ENCODE measurements around the gene RSL1D1.
"Not testable (repeated sequence)": the region's sequence is repeated elsewhere in the genome, so short reads cannot be mapped to it uniquely, and the experiment has no call there.

Gene RSL1D1

DNA sequence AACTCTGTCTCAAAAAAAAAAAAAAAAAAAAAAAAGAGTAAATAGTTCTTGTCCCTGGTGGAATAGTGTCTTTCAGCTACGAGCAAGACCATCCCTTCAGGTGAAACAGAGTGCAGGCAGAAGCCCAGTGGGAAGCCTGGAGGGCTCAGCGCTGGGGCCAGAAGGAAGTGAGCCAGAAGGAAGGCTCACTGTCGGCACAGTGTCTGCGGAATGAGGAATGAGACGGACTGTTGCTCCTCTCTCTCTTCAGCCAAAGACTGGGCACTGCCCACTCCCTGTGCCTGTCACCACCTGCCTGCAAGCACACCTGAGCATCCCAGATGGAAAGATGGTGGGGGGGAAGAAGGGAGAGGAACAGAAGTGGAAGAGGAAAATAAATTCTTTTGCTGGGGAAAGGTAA lies 7.5 kb downstream of the RSL1D1 start:
- no peak for DNase-seq (ENCODE audit: low read depth)

DNA sequence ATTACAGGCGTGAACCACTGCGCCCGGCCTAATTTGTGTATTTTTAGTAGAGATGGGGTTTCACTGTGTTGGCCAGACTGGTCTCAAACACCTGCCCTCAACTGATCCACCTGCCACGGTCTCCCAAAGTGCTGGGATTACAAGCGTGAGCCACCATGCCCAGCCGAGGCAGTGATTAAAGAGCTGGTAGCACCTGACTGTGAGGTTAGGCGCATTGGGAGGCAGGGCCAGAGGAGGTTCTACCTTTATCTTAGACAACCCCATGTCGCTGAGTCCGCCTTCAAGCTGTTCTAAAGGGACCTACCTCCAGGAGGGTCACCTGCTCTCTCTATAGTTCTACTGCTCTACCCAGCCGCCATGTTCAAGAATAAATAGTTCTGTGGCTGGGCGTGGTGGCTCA lies 8.1 kb downstream of the RSL1D1 start:
- DNase-seq (ENCODE audit: low read depth), result no peak

DNA sequence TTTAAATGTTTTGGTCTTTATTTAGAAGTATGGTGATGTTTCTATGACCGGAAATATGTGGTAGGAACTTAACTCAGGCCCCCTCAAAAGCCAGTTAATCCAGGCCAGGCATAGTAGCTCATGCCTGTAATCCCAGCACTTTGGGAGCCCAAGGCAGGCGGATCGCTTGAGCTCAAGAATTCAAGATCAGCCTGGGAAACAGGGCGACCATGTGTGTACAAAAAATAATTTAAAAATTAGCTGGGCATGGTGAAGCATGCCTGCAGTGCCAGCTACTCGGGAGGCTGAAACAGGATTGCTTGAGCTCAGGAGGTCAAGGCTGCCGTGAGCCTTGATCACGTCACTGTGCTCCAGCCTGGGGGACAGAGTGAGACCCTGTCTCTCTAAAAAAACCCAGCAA lies 10.3 kb downstream of the RSL1D1 start:
- no peak for DNase-seq (ENCODE audit: low read depth)

DNA sequence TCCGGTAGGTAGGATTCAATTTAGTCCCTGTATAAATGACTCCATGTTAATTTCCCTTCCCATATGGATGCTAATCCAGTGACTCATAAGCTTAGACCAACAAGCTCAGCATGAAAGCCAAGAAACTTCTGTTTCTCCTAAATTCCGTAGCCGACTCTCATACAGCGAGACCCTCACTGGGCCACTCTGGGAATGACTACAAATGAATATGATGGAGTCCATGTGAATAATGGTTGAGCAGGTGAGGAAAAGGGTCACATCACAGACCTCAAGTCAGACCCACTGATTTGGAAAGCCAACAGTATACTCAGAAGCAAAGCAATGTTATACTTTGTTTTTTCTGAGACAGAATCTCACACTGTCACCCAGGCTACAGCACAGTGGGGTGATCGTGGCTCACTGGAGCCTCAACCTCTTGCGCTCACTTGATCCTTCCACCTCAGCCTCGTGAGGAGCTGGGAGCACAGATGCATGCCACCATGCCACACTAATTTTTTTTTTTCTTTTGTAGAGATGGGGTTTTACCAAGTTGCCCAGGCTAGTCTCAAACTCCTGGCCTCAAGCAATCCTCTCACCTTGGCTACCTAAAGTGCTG lies 14.6 kb downstream of the RSL1D1 start:
- no peak for DNase-seq (ENCODE audit: low read depth)

DNA sequence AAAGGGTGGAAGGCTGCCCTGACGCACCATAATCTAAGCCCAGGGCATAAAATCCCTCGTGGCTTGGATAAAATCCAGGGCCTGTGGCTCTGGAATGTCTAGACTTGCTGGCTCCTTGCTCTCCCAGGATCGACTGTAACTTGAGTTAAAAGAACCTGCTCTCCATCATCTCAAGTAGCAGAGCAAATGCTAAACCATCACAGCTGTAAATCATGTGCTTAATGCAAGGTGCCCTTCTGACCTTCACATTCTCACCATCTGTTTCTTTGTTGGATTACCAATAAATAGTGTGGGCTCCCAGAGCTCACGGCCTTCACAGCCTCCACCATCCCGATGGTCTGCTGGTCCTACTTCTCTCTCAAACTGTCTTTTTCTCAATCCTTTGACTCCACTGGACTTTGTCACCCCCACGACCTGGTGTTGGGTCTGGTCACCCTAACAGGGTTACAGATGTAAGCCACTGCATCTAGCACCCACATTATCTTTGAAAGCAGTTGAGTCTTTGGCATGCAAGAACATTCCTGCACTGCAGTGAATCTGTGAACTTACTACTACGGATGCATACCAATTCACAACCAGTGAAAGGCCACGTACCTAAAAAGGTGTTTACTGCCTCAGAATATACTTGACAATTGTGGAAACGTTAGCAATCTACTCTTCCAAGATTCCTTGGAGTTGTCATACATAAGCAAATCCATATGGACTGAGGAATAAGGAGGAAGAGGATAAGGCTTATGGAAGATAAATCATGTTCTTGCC lies 15.3 kb downstream of the RSL1D1 start:
- no peak for DNase-seq (ENCODE audit: low read depth)

DNA sequence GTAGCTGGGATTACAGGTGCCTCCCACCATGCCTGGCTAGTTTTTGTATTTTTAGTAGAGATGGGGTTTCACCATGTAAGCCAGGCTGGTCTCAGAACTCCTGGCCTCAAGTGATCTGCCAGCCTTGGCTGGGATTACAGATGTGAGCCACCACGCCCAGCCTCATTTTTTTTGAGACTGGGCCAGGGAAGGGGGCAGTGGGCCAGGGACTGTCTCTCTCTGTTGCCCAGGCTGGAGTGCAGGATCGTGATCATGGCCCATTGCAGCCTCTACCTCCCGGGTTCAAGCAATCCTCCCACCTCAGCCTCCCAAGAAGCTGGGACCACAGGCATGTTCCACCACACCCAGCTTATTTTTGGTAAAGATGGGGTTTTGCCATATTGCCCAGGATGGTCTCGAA lies 16.0 kb downstream of the RSL1D1 start:
- DNase-seq (ENCODE audit: low read depth), result no peak

DNA sequence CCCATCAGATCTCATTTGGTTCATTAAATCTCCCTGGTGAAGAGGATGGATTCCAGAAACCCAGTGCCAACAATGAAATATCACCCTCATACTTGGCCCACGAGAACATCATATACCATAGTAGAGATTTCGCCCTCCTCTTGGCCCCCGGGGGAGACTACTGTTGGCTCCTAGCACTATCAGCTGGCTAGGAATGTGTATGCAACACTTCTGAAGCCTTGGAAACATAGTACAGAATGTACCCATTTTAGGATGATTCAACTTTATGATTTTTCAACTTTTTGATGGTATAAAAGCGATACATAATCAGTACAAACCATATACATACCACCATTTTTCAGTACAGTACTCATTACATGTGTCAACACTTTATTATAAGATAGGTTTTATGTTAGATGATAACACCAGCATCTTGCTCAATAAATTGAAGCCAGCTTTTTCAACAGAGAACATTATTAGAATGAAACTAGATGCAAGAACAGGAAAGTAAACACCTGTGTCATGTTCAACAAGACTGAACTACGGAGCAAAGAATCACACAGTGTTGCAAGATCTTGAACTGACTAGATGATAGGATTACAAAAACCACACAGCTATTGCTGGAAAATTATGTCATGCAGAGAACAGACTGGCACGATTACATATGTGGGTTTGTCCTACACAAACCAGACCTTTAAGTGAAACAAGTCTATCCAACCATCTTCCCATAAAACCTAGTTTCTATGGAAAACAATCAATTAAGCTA lies 17.2 kb downstream of the RSL1D1 start:
- DNase-seq (ENCODE audit: low read depth), result no peak

DNA sequence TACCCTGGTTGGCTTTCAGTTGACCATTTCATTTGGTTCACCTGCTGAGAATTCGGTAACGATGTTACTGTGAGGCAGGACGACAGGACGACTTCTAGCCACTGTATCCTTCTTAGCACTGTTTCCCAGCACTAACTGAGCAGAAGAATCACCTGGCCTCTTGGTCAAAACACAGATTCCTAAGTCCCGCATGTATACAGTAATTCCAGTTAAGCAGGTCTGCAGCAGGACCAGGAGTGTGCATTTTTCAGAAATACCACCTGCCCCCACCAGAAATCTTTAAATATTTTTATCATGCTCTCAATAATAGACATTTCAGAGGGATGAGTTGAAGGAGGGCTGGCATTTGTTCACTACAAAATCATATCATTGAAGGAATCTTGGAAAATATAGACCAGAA lies 22.6 kb downstream of the RSL1D1 start:
- DNase-seq (ENCODE audit: low read depth), result no peak

DNA sequence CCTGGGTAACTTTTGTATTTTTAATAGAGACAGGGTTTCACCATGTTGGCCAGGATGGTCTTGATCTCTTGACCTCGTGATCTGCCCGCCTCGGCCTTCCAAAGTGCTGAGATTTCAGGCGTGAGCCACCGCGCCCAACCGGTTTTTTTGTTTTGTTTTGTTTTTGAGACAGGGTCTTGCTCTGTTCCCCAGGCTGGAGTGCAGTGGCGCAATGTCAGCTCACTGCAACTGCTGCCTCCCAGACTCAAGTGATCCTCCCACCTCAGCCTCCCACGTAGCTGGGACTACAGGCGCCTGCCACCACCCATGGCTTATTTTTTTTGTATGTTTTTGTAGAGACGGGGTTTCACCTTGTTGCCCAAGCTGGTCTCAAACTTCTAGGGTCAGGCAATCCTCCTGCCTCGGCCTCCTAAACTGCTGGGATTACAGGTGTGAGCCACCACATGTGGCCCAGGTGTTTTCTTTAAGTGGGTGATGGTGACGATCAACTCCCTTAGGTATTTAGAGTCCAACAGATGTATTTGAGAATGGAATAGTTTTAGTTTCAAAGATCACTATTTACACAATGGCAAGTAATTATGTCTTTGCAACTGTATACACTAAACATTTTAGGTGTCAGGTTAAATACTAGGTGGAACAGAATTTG lies 25.7 kb downstream of the RSL1D1 start:
- not testable (repeated sequence) for DNase-seq (ENCODE audit: low read depth)

DNA sequence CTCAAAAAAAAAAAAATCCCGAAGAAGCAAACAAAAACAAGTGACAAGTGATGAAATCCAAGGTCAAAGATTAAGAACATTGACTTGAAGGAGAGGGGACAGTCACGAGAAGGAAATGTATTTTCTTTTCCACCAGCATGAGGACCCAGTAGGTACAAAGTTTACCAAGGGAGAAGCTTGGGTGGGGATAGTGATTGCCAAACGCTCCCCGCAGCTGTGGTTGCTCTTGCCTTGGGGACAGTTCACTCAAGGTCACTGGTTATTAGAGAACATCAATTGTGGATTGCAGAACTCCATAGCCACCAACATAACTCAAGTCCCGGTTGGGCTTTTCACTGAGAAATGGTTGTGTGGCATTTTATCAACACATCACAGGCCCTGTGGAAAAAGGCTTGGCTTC lies 27.0 kb downstream of the RSL1D1 start:
- no peak for DNase-seq (ENCODE audit: low read depth)

DNA sequence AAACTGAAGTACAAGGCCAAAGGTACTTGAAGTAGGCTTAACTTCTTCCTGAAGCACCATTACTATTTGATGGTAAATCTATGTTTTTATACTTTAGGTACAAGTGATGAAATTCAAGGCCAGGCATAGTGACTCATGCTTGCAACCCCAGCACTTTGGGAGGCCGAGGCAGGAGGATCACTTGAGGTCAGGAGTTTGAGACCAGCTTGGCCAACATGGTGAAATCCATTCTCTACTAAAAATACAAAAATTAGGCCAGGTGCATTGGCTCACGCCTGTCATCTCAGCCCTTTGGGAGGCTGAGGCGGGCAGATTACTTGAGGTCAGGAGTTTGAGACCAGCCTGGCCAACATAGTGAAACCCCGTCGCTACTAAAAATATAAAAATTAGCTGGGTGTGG lies 27.7 kb downstream of the RSL1D1 start:
- DNase-seq (ENCODE audit: low read depth), result not testable (repeated sequence)

DNA sequence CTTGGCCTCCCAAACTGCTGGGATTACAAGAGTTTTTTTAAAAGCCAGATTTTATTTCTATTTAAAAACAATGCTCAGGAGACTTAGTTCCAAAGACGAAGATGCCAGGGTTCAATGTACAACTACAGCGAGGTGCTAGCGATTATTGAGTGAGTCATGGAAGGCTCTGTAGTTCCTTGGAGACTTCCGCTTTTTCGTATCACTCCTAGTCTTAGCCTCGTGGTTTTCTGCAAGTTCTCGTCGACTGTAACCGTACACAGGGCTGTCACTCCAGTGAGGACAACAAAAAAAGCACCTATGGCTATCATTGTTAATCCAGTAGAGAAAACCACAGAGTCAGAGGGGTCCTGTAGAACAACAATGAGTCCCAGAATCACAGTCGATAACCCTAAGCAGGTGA lies 31.5 kb downstream of the RSL1D1 start:
- DNase-seq (ENCODE audit: low read depth), result no peak

DNA sequence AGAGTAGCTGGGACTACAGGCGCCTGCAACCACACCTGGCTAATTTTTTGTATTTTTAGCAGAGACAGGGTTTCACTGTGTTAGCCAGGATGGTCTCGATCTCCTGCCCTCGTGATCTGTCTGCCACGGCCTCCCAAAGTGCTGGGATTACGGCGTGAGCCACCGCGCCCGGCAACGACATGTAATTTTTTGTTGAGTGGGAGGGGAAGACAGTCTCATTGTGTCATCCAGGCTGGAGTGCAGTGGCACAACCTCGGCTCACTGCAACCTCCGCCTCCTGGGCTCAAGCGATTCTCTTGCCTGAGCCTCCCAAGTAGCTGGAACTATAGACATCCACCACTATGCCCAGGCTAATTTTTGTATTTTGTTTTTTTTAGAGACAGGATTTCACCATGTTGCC lies 32.4 kb downstream of the RSL1D1 start:
- not testable (repeated sequence) for DNase-seq (ENCODE audit: low read depth)

DNA sequence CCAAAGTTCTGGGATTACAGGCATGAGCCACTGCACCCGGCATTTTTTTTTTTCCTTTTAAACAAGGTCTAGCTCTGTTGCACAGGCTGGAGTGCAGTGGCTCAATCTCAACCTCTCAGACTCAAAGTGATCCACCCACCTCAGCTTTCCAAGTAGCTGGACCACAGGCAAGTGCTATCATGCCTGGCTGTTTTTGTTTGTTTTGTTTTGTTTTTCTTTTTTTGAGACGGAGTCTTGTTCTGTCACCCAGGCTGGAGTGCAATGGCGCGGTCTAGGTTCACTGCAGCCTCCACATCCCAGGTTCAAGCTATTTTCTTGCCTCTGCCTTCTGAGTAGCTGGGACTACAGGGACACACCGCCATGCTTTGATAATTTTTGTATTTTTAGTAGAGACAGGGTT lies 35.2 kb downstream of the RSL1D1 start:
- DNase-seq (ENCODE audit: low read depth), result no peak

DNA sequence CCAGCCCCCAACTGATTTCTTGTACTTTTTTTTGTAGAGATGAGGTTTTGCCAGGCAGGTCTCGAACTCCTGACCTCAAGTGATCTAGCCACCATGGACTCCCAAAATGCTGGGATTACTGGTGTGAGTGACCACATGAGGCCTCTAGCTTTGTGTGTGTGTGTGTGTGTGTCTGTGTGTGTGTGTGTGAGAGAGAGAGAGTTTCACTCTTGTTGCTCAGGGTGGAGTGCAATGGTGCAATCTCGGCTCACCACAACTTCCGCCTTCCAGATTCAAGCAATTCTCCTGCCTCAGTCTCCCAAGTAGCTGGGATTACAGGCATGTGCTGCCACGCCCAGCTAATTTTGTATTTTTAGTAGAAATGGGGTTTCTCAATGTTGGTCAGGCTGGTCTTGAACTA lies 36.5 kb downstream of the RSL1D1 start:
- not testable (repeated sequence) for DNase-seq (ENCODE audit: low read depth)

DNA sequence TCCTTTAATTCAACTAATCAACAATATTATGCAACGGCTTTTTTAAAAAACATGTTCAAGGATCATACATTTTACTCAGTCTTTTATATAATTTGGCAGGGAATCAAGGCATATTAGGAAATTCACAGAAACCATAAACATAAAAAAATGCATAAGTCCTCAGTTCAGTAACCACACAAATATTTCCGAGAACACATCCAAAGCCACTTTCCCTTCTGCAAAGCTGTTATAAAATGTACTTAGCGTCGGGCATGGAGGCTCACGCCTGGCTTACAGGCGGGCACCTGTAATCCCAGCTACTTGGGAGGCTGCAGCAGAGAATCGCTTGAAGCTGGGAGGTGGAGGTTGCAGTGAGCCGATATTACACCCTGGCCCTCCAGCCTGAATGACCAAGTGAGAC lies 44.6 kb downstream of the RSL1D1 start:
- DNase-seq (ENCODE audit: low read depth), result no peak

DNA sequence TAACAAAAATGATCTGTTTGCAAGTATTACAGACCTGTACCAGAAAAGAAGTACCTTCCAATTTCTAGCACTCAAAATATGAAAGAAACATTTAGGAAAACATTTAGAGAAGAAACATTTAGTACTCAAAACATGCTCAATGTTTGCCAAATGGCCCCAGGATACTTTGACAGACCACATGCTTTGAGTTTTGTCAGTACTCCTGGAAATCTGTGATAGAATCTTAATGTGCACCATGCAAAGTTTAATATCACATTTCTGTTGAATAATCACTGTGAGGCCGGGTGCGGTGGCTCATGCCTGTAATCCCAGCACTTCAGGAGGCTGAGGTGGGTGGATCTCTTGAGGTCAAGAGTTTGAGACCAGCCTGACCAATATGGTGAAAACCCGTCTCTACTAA lies 45.8 kb downstream of the RSL1D1 start:
- DNase-seq (ENCODE audit: low read depth), result no peak

DNA sequence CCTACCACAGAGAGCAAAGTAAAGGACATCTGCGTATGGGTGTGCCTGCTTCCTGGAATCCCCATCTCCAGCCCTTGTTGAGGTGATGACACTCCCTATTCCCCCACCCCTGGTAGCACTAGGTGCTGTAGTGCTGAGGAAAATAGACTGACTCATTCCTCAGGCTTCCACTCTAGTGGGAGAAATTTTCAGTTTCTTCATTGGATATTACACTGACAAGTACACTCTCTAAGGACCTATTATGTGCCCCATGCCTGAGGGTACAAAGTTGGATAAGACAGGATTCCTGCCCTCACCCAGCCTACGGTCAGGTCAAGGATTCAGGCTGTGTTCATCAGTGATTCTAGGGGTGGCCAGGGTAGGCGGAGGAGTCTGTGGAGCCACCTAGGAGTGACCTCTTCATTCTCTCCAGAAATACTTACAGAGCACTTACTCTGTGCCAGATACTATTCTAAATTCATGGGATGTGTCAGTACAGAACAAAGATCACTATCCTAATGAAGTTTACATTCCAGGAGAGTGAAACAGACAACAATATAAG lies 49.8 kb downstream of the RSL1D1 start:
- no peak for DNase-seq (ENCODE audit: low read depth)

DNA sequence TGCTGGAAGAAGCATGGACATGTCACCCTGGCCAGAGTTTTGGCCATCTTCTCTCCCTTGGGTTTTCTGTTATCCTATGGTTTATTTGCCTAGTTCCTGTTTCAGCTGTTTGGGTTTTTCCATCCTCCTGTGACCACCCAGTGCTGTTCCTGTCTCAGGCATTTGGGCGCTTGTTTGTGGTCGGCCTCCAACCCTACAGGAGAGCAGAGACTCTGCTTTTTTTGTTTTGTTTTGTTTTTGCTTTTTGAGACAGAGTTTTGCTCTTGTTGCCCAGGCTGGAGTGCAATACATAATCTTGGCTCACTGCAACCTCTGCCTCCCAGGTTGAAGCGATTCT lies 51.0 kb downstream of the RSL1D1 start:
- no peak for DNase-seq (ENCODE audit: low read depth)

DNA sequence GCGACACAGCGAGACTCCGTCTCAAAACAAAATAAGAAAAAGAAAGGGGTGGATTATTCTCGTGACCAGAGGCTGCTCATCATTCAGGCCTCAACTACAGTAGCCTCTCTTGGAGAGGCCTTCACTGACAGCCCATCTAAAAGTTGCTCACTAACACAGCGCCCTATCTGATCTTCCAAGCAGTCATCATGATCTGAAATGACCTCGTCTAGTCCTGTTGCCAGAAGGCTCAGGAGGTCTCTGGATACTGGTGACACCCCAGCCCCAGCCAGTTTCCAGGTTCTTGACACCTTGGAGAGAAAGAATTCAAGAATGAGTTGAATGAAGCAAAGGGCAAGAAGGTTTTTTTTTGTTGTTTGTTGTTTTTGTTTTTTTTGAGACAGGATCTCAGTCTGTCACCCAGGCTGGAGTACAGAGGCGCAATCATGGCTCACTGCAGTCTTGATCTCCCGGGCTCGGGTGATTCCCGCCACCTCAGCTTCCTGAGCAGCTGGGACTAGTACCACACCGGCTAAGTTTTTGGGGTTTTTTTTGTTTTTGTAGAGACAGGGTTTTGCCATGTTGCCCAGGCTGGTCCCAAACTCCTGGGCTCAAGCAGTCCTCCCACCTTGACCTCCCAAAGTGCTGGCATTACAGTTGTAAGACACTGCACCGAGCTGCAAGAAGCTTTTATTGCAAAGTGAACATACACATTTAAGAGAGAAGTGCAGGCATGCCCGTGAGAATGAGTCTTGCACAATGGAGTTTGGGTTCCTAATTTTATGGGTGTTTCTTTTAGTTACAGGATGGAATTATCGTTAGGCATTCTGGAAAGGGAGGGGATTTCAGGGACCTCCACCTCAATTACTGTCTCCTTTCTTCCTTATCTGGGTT lies 51.6 kb downstream of the RSL1D1 start:
- no peak for DNase-seq (ENCODE audit: low read depth)

DNA sequence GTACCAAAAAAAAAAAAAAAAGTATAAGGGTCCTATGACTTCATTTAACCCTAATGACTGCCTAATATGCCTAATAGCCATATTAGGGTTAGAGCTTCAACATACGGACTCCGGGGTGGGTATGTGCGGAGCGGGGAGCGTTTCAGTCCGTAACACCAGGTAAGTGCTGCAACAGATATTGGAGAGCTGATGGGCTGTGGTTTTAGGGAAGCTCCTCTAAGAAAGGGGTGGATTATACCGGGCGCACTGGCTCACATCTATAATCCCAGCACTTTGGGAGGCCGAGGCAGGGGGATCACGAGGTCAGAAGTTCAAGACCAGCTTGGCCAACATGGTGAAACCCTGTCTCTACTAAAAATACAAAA lies 52.3 kb downstream of the RSL1D1 start:
- DNase-seq (ENCODE audit: low read depth), result no peak

DNA sequence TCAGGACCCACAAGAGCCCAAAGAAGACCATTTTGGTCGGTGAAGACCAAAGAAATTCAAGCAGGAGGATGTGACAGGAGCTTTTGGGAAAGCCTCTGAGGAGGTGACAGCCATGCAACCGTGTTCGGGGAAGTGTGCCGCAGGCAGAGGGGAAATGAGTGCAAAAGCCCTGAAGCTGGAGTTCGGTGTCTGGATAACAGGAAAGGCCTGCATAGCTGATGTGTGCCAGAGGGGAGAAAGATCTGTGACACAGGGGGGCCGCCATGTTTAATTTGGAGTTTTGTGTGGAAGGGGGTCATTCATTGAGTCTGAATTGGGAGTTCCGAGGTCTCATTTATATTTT lies 53.4 kb downstream of the RSL1D1 start:
- DNase-seq (ENCODE audit: low read depth), result no peak

Measured in HS-27A (cell line).